Mesenchymal stem cell (in vitro differentiated cells and primary cell): ENCODE results near the gene SIVA1.

Source experiments
- DNase-seq: peaks from one replicate; pipeline ENCODE4 v3.0.0-alpha.2; 2013
- H2AFZ ChIP-seq: one replicate; pipeline ENCODE4 v1.6.1; 2013; ENCODE audit warnings: low read depth, mild to moderate bottlenecking, control low read depth, inconsistent platforms, low read length, moderate library complexity
- H2AK5ac ChIP-seq: 2 replicates; pipeline ENCODE4 v1.6.1; 2013; ENCODE audit warnings: low read length, moderate library complexity, mild to moderate bottlenecking, inconsistent platforms; ENCODE audit not compliant: severe bottlenecking
- H2BK120ac ChIP-seq: one replicate; pipeline ENCODE4 v1.6.1; 2013; ENCODE audit warnings: low read depth, mild to moderate bottlenecking, inconsistent platforms, low read length, moderate library complexity
- H2BK12ac ChIP-seq, 2 experiments: one replicate each; pipeline ENCODE4 v1.6.1; 2013; ENCODE audit warnings: inconsistent platforms in 2 of 2, low read length in 2 of 2, mild to moderate bottlenecking in 2 of 2, moderate library complexity in 2 of 2, control low read depth in 1 of 2
- H2BK15ac ChIP-seq: one replicate; pipeline ENCODE4 v1.6.1; 2013; ENCODE audit warnings: mild to moderate bottlenecking, low read depth, inconsistent platforms; ENCODE audit not compliant: poor library complexity, severe bottlenecking
- H2BK5ac ChIP-seq: 2 replicates; pipeline ENCODE4 v1.6.1; 2013; ENCODE audit warnings: low read depth, mild to moderate bottlenecking, low read length, control low read depth, inconsistent platforms; ENCODE audit not compliant: poor library complexity, severe bottlenecking
- H3K14ac ChIP-seq, 2 experiments: one replicate each; pipeline ENCODE4 v1.6.1; 2013; ENCODE audit warnings: inconsistent platforms in 2 of 2, low read length in 2 of 2, control low read depth in 1 of 2, mild to moderate bottlenecking in 1 of 2, moderate library complexity in 1 of 2
- H3K18ac ChIP-seq, 2 experiments: one replicate each; pipeline ENCODE4 v1.6.1; 2013; ENCODE audit warnings: inconsistent platforms in 2 of 2, low read length in 2 of 2, control low read depth in 1 of 2, low read depth in 1 of 2, mild to moderate bottlenecking in 1 of 2
- H3K23ac ChIP-seq, 2 experiments: one replicate each; pipeline ENCODE4 v1.6.1; 2013; ENCODE audit warnings: inconsistent platforms in 2 of 2, low read length in 2 of 2, mild to moderate bottlenecking in 2 of 2, moderate library complexity in 2 of 2, control low read depth in 1 of 2
- H3K27ac ChIP-seq: 2 replicates; pipeline ENCODE4 v1.5.1; 2013; ENCODE audit warnings: mild to moderate bottlenecking, moderate library complexity, low read length, control low read depth, inconsistent platforms; ENCODE audit not compliant: poor library complexity, severe bottlenecking
- H3K27me3 ChIP-seq, 2 experiments: 2 replicates each; pipeline versions ENCODE4 v1.6.1 to v1.7.0; 2013; ENCODE audit warnings: low read length in 2 of 2, mild to moderate bottlenecking in 2 of 2, moderate library complexity in 2 of 2, control low read depth in 1 of 2, inconsistent platforms in 1 of 2; ENCODE audit not compliant: control insufficient read depth in 1 of 2, insufficient read depth in 1 of 2
- H3K36me3 ChIP-seq, 2 experiments: 2 replicates each; pipeline versions ENCODE4 v1.6.1 to v1.7.0; 2013; ENCODE audit warnings: low read length in 2 of 2, control low read depth in 1 of 2, inconsistent platforms in 1 of 2, low read depth in 1 of 2, mild to moderate bottlenecking in 1 of 2; ENCODE audit not compliant: insufficient read depth in 2 of 2, control insufficient read depth in 1 of 2
- H3K4ac ChIP-seq, 2 experiments: one replicate each; pipeline ENCODE4 v1.6.1; 2013; ENCODE audit warnings: inconsistent platforms in 2 of 2, low read length in 2 of 2, mild to moderate bottlenecking in 2 of 2, moderate library complexity in 2 of 2, control low read depth in 1 of 2, low read depth in 1 of 2
- H3K4me1 ChIP-seq: 2 replicates; pipeline ENCODE4 v1.6.1; 2013; ENCODE audit warnings: low read depth, low read length, control low read depth; ENCODE audit not compliant: control insufficient read depth, insufficient read depth
- H3K4me2 ChIP-seq: 2 replicates; pipeline ENCODE4 v1.6.1; 2013; ENCODE audit warnings: low read length, mild to moderate bottlenecking, inconsistent platforms; ENCODE audit not compliant: poor library complexity, severe bottlenecking
- H3K4me3 ChIP-seq, 2 experiments: 2 replicates each; pipeline versions ENCODE4 v1.5.1 to v1.7.0; 2013; ENCODE audit warnings: low read length in 2 of 2, mild to moderate bottlenecking in 2 of 2, control low read depth in 1 of 2, low read depth in 1 of 2; ENCODE audit not compliant: insufficient read depth in 1 of 2
- H3K79me1 ChIP-seq: replicated peaks from 2 replicates; pipeline ENCODE4 v1.6.1; 2013; ENCODE audit warnings: mild to moderate bottlenecking, control low read depth, low read length, inconsistent platforms; ENCODE audit not compliant: poor library complexity, severe bottlenecking
- H3K9ac ChIP-seq: 2 replicates; pipeline ENCODE4 v1.7.0; 2013; ENCODE audit warnings: mild to moderate bottlenecking, low read length, moderate library complexity
- H3K9me3 ChIP-seq: 2 replicates; pipeline ENCODE4 v1.7.0; 2013; ENCODE audit warnings: mild to moderate bottlenecking, low read length; ENCODE audit not compliant: control insufficient read depth
- H4K8ac ChIP-seq: one replicate; pipeline ENCODE4 v1.6.1; 2013; ENCODE audit warnings: inconsistent platforms, mild to moderate bottlenecking, low read length, moderate library complexity
- H4K91ac ChIP-seq: one replicate; pipeline ENCODE4 v1.6.1; 2013; ENCODE audit warnings: mild to moderate bottlenecking, low read length, inconsistent platforms
- WGBS: methylation state at CpG from one replicate; pipeline ENCODE4 v1.1.7; 2013; ENCODE audit warnings: mixed read lengths; 5-methylcytosine and 5-hydroxymethylcytosine counted together

SIVA1 gene

DNA sequence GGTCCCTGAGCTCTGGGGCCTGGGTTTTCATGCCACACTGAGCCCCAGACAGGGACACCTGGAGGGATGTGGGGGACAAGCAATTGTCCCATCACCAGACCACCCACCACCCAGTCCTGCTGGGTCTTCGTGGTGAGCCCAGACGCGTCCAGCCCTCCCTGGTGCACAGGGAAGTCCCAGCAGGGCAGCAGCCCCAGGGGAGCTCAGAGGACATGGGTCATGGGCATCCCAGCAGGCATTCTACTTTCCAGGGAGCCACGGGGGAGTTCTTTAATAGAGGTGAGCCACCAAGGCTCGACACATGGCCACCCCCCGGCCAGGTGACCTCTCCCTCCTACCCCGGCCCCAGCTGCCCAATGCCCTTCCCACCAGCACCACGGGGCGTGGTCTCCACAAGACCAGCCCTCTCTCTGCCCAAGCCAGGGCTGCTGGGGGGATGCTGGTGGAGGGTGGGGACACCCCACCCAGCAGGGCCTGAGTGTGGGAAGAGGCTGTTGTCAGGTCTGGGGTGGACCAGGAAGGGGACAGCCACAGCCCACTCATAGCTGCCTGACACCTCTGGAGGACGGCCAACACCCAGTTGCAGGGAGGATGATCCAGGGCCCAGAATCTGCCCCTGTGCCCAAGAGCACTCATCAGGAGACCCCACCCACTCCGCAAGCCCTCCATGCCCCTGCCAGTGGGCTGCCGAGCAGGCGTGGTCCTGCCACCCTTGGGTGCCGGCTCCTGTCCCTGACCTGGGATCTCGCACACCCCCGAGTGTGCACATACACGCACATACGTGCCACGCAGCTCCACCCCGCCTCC, 28.5 kb downstream of the SIVA1 start:
- Histone ChIP-seq H3K4ac (no peak overlapping the region), H3K23ac (no peak overlapping the region), H3K27ac (no peak overlapping the region), H2BK15ac (no peak overlapping the region), H2BK5ac (no peak overlapping the region), H3K14ac (no peak overlapping the region), H2AK5ac (no peak overlapping the region), H3K79me1 (peaks cover 61% of the 10 kb centered on the region), H3K36me3 (peaks cover 4 to 98% of the 10 kb centered on the region in 2 experiments), H2BK12ac (no peak overlapping the region), H3K4me3 (no peak overlapping the region), H3K4me1 (peaks cover 36% of the 10 kb centered on the region), H3K18ac (no peak overlapping the region), H3K4me2 (no peak overlapping the region), H2BK120ac (no peak overlapping the region), H2AFZ (no peak overlapping the region), H4K8ac (no peak overlapping the region), H3K9me3 (no peaks in the 10 kb centered on the region), H3K27me3 (no peaks in the 10 kb centered on the region), H4K91ac (no peak overlapping the region), H3K9ac (no peak overlapping the region)
- DNase-seq = no peak
- 96% methylated on average over 16 of the region's 20 CpGs for WGBS

DNA sequence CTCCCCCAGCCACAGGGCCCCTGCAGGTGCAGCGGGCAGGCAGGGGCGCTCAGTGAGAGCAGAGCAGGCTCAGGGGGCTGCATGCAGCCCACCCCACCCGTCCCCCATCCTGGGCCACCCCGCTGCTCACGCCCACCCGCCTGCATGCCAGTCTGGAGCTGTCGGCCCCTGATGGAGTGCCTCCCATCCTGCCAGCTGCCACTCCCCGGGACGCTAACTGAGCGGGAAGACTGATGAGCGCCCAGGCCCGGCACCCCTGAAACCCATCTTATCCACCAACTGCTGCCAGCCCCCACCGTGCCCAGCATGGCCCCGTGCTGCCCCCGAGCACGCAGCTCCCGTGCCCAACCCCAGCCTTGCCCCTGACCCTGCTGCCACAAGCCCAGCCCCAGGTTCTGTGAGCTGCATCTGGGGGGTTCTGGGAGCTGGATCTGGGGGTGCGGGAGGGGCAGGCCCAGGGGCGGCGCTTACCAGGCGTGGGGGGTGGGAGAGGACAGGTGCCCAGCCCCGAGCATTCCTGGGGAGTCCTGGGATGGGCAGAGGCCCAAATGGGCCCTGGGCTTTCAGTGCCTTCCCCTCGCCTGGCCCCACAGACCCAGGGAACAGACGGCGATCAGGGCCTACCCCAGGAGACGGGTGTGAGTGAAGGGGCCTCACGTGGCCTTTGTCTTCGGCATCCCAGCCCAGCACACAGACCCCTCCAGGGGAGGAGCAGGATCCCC, 29.3 kb downstream of the SIVA1 start:
- H2BK5ac ChIP-seq = no peak overlapping the region
- H3K14ac ChIP-seq = no peak overlapping the region
- H2BK120ac ChIP-seq = no peak overlapping the region
- H3K27me3 ChIP-seq = no peaks in the 10 kb centered on the region
- no peak overlapping the region for H4K91ac ChIP-seq
- H3K9me3 ChIP-seq = no peaks in the 10 kb centered on the region
- no peak overlapping the region for H3K9ac ChIP-seq
- no peak overlapping the region for H3K4ac ChIP-seq
- H2AK5ac ChIP-seq = no peak overlapping the region
- peaks cover 56% of the 10 kb centered on the region for H3K79me1 ChIP-seq
- H3K23ac ChIP-seq = no peak overlapping the region
- no peak overlapping the region for H2AFZ ChIP-seq
- H4K8ac ChIP-seq = no peak overlapping the region
- WGBS = 96% methylated on average over 28 of the region's 28 CpGs
- H3K4me2 ChIP-seq = no peak overlapping the region
- no peak overlapping the region for H2BK12ac ChIP-seq
- H2BK15ac ChIP-seq = no peak overlapping the region
- H3K4me1 ChIP-seq = peaks cover 34% of the 10 kb centered on the region
- no peak for DNase-seq
- peaks cover 8 to 98% of the 10 kb centered on the region in 2 experiments for H3K36me3 ChIP-seq
- H3K27ac ChIP-seq = no peak overlapping the region
- H3K4me3 ChIP-seq = no peak overlapping the region
- H3K18ac ChIP-seq = no peak overlapping the region

DNA sequence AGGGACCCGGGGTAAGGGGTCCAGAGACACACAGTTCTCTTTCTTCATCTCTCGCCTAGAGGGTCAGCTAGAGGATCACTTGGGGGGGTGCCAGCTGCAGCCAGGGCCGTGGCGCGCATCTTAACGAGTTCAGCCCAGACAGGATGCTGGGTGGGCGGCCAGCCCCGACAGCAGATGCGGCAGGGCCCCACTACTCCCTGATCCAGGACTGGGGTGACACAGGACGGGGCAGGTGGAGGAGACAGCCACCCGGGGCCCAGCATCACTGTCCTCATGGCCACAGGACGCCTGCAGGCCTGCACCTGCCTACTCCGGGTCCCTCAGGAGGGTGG, 29.8 kb downstream of the SIVA1 start:
- Histone ChIP-seq H2AFZ (no peak overlapping the region), H3K36me3 (peaks cover 6 to 98% of the 10 kb centered on the region in 2 experiments), H3K27ac (no peak overlapping the region), H3K9me3 (no peaks in the 10 kb centered on the region), H2BK120ac (no peak overlapping the region), H3K27me3 (no peaks in the 10 kb centered on the region), H3K4me3 (no peak overlapping the region), H3K23ac (no peak overlapping the region), H3K4me2 (no peak overlapping the region), H3K79me1 (peaks cover 58% of the 10 kb centered on the region), H2BK15ac (no peak overlapping the region), H2BK5ac (no peak overlapping the region), H3K4ac (no peak overlapping the region), H3K14ac (no peak overlapping the region), H3K4me1 (peaks cover 29% of the 10 kb centered on the region), H4K8ac (no peak overlapping the region), H3K9ac (no peak overlapping the region), H4K91ac (no peak overlapping the region), H3K18ac (no peak overlapping the region), H2BK12ac (no peak overlapping the region), H2AK5ac (no peak overlapping the region)
- 94% methylated on average over 13 of the region's 13 CpGs for WGBS
- no peak for DNase-seq

DNA sequence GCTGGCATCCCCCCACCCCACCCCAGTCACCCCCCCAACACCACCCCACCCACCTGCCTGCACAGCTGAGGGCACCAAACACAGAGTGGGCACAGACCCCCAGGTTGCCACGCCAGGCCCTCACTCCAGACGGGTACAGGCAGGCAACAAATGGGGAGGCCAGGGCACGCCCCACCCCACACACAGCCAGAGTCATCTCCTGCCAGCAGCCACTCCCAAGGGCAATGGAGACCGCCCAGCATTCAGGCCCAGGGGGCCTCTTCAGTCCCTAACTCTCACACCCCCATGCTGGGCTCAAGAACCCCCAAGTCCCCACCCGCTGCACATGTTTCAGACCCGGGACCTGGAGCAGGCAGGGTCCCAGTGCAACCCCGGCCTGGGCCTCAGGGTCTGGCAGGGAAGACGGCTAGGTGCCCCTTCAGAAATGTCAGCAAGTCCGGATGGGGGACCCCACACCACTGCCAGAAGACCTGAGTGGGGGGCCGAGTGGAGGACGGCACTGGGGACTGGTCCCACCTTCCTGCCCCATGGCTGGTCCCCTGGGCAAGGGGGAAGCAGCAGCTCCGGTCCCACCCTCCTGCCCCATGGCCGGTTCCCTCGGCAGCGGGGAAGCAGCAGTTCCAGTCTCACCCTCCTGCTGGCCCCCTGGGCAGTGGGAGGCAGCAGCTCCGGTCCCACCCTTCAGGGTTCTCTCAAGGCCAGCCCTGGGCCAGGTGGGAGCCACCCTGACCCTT, 30.7 kb downstream of the SIVA1 start:
- Histone ChIP-seq H2BK120ac (no peak overlapping the region), H4K91ac (no peak overlapping the region), H3K23ac (no peak overlapping the region), H3K4ac (no peak overlapping the region), H2BK15ac (no peak overlapping the region), H3K18ac (no peak overlapping the region), H3K4me1 (peaks cover 27% of the 10 kb centered on the region), H3K9ac (no peak overlapping the region), H2AFZ (no peak overlapping the region), H3K79me1 (peaks cover 63% of the 10 kb centered on the region), H3K9me3 (no peaks in the 10 kb centered on the region), H2BK12ac (no peak overlapping the region), H4K8ac (no peak overlapping the region), H3K27ac (no peak overlapping the region), H3K36me3 (peaks cover 11 to 100% of the 10 kb centered on the region in 2 experiments), H3K14ac (no peak overlapping the region), H2BK5ac (no peak overlapping the region), H3K4me2 (no peak overlapping the region), H2AK5ac (no peak overlapping the region), H3K4me3 (no peak overlapping the region), H3K27me3 (no peaks in the 10 kb centered on the region)
- no peak for DNase-seq
- WGBS = 96% methylated on average over 16 of the region's 16 CpGs
